Measurements from ENCODE around the gene QPCT. TPM values are rescaled to one million over a fixed set of nuclear protein-coding genes. Genes with fewer than 3 reads are reported as not detected.

Gene QPCT
- polyA plus RNA-seq, 1 of the 3 experiments (the other 2 are of a cell fraction), result 0.12 TPM

- no peak for TF ChIP-seq REST (IDR thresholded peaks at IDR 0.05; ENCODE audit: low read depth, low read length)
- TF ChIP-seq MEF2A (IDR thresholded peaks at IDR 0.05; ENCODE audit: borderline replicate concordance, low read depth), result no peak
- TF ChIP-seq ZBTB33 (IDR thresholded peaks at IDR 0.05; ENCODE audit: borderline replicate concordance, low read depth), result no peak
Measured at GRCh38 chr2:37394796-37395555, 50.5 kb downstream of the QPCT start (continued).

GRCh38 chr2:37396890-37397565 lies 52.6 kb downstream of the QPCT start:
- no peak overlapping the region for H3K9ac ChIP-seq
- no peak overlapping the region for H3K27ac ChIP-seq (ENCODE audit: low read depth in 2 of 2, low read length in 1 of 2)
- no peak overlapping the region for H3K4me2 ChIP-seq
- H4K20me1 ChIP-seq (ENCODE audit: insufficient read depth), result no peaks in the 10 kb centered on the region
- WGBS (ENCODE audit: low lambda C conversion rate), result 100% methylated on average over 1 of the region's 1 CpG
- no peak overlapping the region for H3K4me3 ChIP-seq (ENCODE audit: low read depth in 2 of 2, low read length in 1 of 2)
- no peaks in the 10 kb centered on the region for H3K9me2 ChIP-seq
- no peak for DNase-seq
- H3K4me1 ChIP-seq (ENCODE audit: control insufficient read depth in 1 of 2, insufficient read depth in 2 of 2, low read depth in 1 of 2, low read length in 1 of 2), result peaks cover 0 to 6% of the 10 kb centered on the region in 2 experiments; a peak in 2 of 4 replicates
- H3F3A ChIP-seq (replicated peaks; ENCODE audit: insufficient read depth), result no peaks in the 10 kb centered on the region
- H3K79me2 ChIP-seq (ENCODE audit: insufficient read depth), result no peaks in the 10 kb centered on the region
- no peak overlapping the region for H2AFZ ChIP-seq (ENCODE audit: low read depth)
- H3K27me3 ChIP-seq (ENCODE audit: insufficient read depth), result no peaks in the 10 kb centered on the region
- no peaks in the 10 kb centered on the region for H3K36me3 ChIP-seq (replicated peaks in 1 of 2; ENCODE audit: control insufficient read depth in 1 of 2, insufficient read depth in 2 of 2, low read length in 1 of 2)
- no peaks in the 10 kb centered on the region for H3K9me3 ChIP-seq
- CTCF ChIA-PET, result interaction anchor here (0.6 to 14.4 kb wide), 65 partner anchors 8 to 980 kb away, joined by 3 to 546 read pairs (median 6); partner anchors contain the start of genes ATL2, CDC42EP3, CYP1B1 and PRKD3
- POLR2A ChIA-PET, result interaction anchor here (0.7 to 1.5 kb wide), 5 partner anchors 10 to 481 kb away, joined by 3 to 7 read pairs (median 5); no protein-coding TSS in a partner anchor
- TF ChIP-seq TEAD4 (IDR thresholded peaks at IDR 0.05; ENCODE audit: borderline replicate concordance, insufficient read depth), result no peak
- no peak for TF ChIP-seq CTCF (IDR thresholded peaks at IDR 0.05)
- TF ChIP-seq SIN3A (IDR thresholded peaks at IDR 0.05; ENCODE audit: borderline replicate concordance, low read depth, low read length), result no peak
- no peak for TF ChIP-seq ELF1 (IDR thresholded peaks at IDR 0.05)
- TF ChIP-seq MXI1 (IDR thresholded peaks at IDR 0.05; ENCODE audit: low read depth, low read length), result no peak
- TF ChIP-seq FOXJ3 (CRISPR knock-in tag; IDR thresholded peaks at IDR 0.05), result no peak
- no peak for TF ChIP-seq GATA2 (CRISPR knock-in tag; IDR thresholded peaks at IDR 0.05)
- TF ChIP-seq MEF2A (IDR thresholded peaks at IDR 0.05; ENCODE audit: borderline replicate concordance, low read depth), result no peak
- no peak for TF ChIP-seq POLR2AphosphoS5 (IDR thresholded peaks at IDR 0.05; ENCODE audit: low read depth, low read length)
- TF ChIP-seq RXRA (IDR thresholded peaks at IDR 0.05; ENCODE audit: borderline replicate concordance, low read depth), result no peak
- TF ChIP-seq ZBTB33 (IDR thresholded peaks at IDR 0.05; ENCODE audit: borderline replicate concordance, low read depth), result no peak
- TF ChIP-seq TCF12 (IDR thresholded peaks at IDR 0.05), result no peak
- TF ChIP-seq USF2 (IDR thresholded peaks at IDR 0.05; ENCODE audit: borderline replicate concordance, low read depth, low read length), result no peak

Measured in SK-N-SH (cell line).